GM23338 (cell line): ENCODE data around the gene AP2B1. TPM values are rescaled to one million over a fixed set of nuclear protein-coding genes. Genes with fewer than 3 reads are reported as not detected.

Experiments
- ATAC-seq: fragments of 200-7000 bp; cut with Tn5 transposase; 3 replicates; pipeline ENCODE4 v1.9.1; 2020
- DNase-seq: peaks from one replicate; pipeline ENCODE4 v3.0.0-alpha.2; 2015; ENCODE audit warnings: low spot score
- H2AFZ ChIP-seq: fragments of 200-600 bp; sonication (generic); 2 replicates; pipeline ENCODE4 v1.8.0; 2016; ENCODE audit warnings: antibody characterized with exemption, mild to moderate bottlenecking, moderate library complexity
- H3F3A ChIP-seq: fragments of 200-600 bp; sonication (generic); replicated peaks from 2 replicates; pipeline ENCODE4 v1.8.0; 2017; ENCODE audit warnings: antibody characterized with exemption, mixed run types, low read depth
- H3K27ac ChIP-seq: fragments of 200-600 bp; sonication (generic); 2 replicates; pipeline ENCODE4 v1.6.1; 2016; ENCODE audit warnings: low read depth
- H3K27me3 ChIP-seq: fragments of 200-600 bp; sonication (generic); 2 replicates; pipeline ENCODE4 v1.8.0; 2016; ENCODE audit warnings: mild to moderate bottlenecking, mixed run types, moderate library complexity; ENCODE audit not compliant: insufficient read depth
- H3K36me3 ChIP-seq: fragments of 200-600 bp; sonication (generic); 2 replicates; pipeline ENCODE4 v1.8.0; 2016; ENCODE audit warnings: mild to moderate bottlenecking; ENCODE audit not compliant: insufficient read depth
- H3K4me1 ChIP-seq: fragments of 200-600 bp; sonication (generic); 2 replicates; pipeline ENCODE4 v1.8.0; 2016; ENCODE audit warnings: mild to moderate bottlenecking, moderate library complexity; ENCODE audit not compliant: insufficient read depth
- H3K4me2 ChIP-seq: fragments of 200-600 bp; sonication (generic); 2 replicates; pipeline ENCODE4 v1.7.1; 2017; ENCODE audit warnings: mixed run types
- H3K4me3 ChIP-seq: fragments of 200-600 bp; sonication (generic); 2 replicates; pipeline ENCODE4 v1.6.1; 2016; ENCODE audit warnings: mixed run types
- H3K79me2 ChIP-seq: fragments of 200-600 bp; sonication (generic); replicated peaks from 2 replicates; pipeline ENCODE4 v1.8.0; 2017; ENCODE audit warnings: mild to moderate bottlenecking; ENCODE audit not compliant: insufficient read depth
- H3K9me2 ChIP-seq: fragments of 200-600 bp; sonication (generic); 2 replicates; pipeline ENCODE4 v1.8.0; 2017; ENCODE audit not compliant: insufficient read depth
- H4K20me1 ChIP-seq: fragments of 200-600 bp; sonication (generic); replicated peaks from 2 replicates; pipeline ENCODE4 v1.8.0; 2017; ENCODE audit warnings: mild to moderate bottlenecking; ENCODE audit not compliant: insufficient read depth
- H3K27ac Mint-ChIP-seq: 2 replicates; pipeline ENCODE4 v1.8.0; 2020; ENCODE audit warnings: inconsistent platforms, mild to moderate bottlenecking, moderate library complexity, mixed read lengths
- H3K27me3 Mint-ChIP-seq: 3 replicates; pipeline ENCODE4 v1.8.0; 2022; ENCODE audit warnings: low read depth, mild to moderate bottlenecking, moderate library complexity, mixed read lengths, inconsistent platforms; ENCODE audit not compliant: insufficient read depth, poor library complexity
- H3K36me3 Mint-ChIP-seq: 3 replicates; pipeline ENCODE4 v1.8.0; 2021; ENCODE audit warnings: low read depth, mild to moderate bottlenecking, inconsistent platforms, moderate library complexity, mixed read lengths
- H3K4me1 Mint-ChIP-seq: 3 replicates; pipeline ENCODE4 v1.8.0; 2020; ENCODE audit warnings: mild to moderate bottlenecking, inconsistent platforms, mixed read lengths
- H3K4me3 Mint-ChIP-seq: 3 replicates; pipeline ENCODE4 v1.8.0; 2021; ENCODE audit warnings: moderate library complexity, mild to moderate bottlenecking, inconsistent platforms, mixed read lengths
- H3K9me3 Mint-ChIP-seq: 3 replicates; pipeline ENCODE4 v1.8.0; 2020; ENCODE audit warnings: moderate library complexity, mild to moderate bottlenecking, inconsistent platforms, mixed read lengths
- CTCF ChIP-seq, 2 experiments: fragments of 200-600 bp in 1 of 2; sonication (generic) in 1 of 2; conservative IDR thresholded peaks; 2 replicates each; pipeline versions ENCODE4 v1.5.1 to v1.6.1; 2016 to 2017; ENCODE audit warnings: antibody characterized with exemption in 2 of 2, low read depth in 2 of 2, mild to moderate bottlenecking in 2 of 2, moderate library complexity in 1 of 2
- EZH2 ChIP-seq: fragments of 200-600 bp; sonication (generic); IDR thresholded peaks from one replicate; pipeline ENCODE4 v1.8.0; 2017; ENCODE audit warnings: antibody characterized with exemption, mild to moderate bottlenecking, low read depth; ENCODE audit not compliant: unreplicated experiment
- EZH2phosphoT487 ChIP-seq: fragments of 200-600 bp; sonication (generic); IDR thresholded peaks from one replicate; pipeline ENCODE4 v1.8.1; 2018; ENCODE audit warnings: antibody characterized with exemption; ENCODE audit not compliant: unreplicated experiment
- POLR2AphosphoS5 ChIP-seq: IDR thresholded peaks from 2 replicates; pipeline ENCODE4 v1.6.1; 2016; ENCODE audit warnings: antibody characterized with exemption, low read depth
- ZNF114 ChIP-seq: fragments of 250-450 bp; sonication (Bioruptor Pico); IDR thresholded peaks from 2 replicates; pipeline ENCODE4 v1.5.0; 2020; ENCODE audit warnings: mild to moderate bottlenecking, moderate library complexity
- ZNF462 ChIP-seq: fragments of 250-450 bp; sonication (Bioruptor Pico); IDR thresholded peaks from 2 replicates; pipeline ENCODE4 v1.5.0; 2020; ENCODE audit warnings: mild to moderate bottlenecking, moderate library complexity
- polyA plus RNA-seq: library from polyadenylated mRNA; unstranded; fragments of >200 nt; fragmentation: Nextera tagmentation; extraction: Ambion mirVana; gene quantifications from 2 replicates; pipeline ENCODE4 v1.2.1, GENCODE V29; 2016
- total RNA-seq: library from RNA; depleted of rRNA; stranded (reverse); fragments of >200 nt; shearing (Covaris generic); gene quantifications from 2 replicates; pipeline ENCODE4 v1.2.3, GENCODE V29; 2014

Gene AP2B1
- total and polyA plus RNA-seq, 2 experiments from 2014 or later, result 89.7 to 144 TPM

- no peak overlapping the region for H3K4me3 Mint-ChIP-seq
- H3K27me3 ChIP-seq, result no peaks in the 10 kb centered on the region
- H3K36me3 Mint-ChIP-seq, result no peaks in the 10 kb centered on the region
- no peaks in the 10 kb centered on the region for H4K20me1 ChIP-seq
- no peaks in the 10 kb centered on the region for H3F3A ChIP-seq
- H3K79me2 ChIP-seq, result no peaks in the 10 kb centered on the region
- H2AFZ ChIP-seq, result no peak overlapping the region
- no peak overlapping the region for H3K4me2 ChIP-seq
- no peaks in the 10 kb centered on the region for H3K4me1 Mint-ChIP-seq
- H3K9me2 ChIP-seq, result no peaks in the 10 kb centered on the region
- H3K27ac ChIP-seq, result no peak overlapping the region
- no peak for DNase-seq
- H3K36me3 ChIP-seq, result no peaks in the 10 kb centered on the region
- H3K4me3 ChIP-seq, result no peak overlapping the region
- H3K9me3 Mint-ChIP-seq, result no peaks in the 10 kb centered on the region
- H3K4me1 ChIP-seq, result no peaks in the 10 kb centered on the region
- no peak overlapping the region for H3K27ac Mint-ChIP-seq
- peaks cover 4% of the 10 kb centered on the region for H3K27me3 Mint-ChIP-seq
- no peak for TF ChIP-seq ZNF462 (CRISPR knock-in tag)
- TF ChIP-seq EZH2phosphoT487, result no peak
- no peak for TF ChIP-seq EZH2
- no peak for TF ChIP-seq ZNF114 (CRISPR knock-in tag)
- no peak for TF ChIP-seq CTCF (conservative IDR thresholded peaks at IDR 0.05; ENCODE audit: low read depth in 2 of 2)
- TF ChIP-seq POLR2AphosphoS5, result no peak
- ATAC-seq, result no peak
These were observed 46.3 kb upstream of the AP2B1 start for GRCh38 chr17:35540589-35541404.
